PC-3 (cell line): Measurements from ENCODE around the gene LYRM4. TPM values are rescaled to one million over a fixed set of nuclear protein-coding genes. Genes with fewer than 3 reads are reported as not detected.

Experiments used
- ATAC-seq: fragments of 200-7000 bp; cut with Tn5 transposase; 2 replicates; pipeline ENCODE4 v1.9.1; 2020; ENCODE audit warnings: mild to moderate bottlenecking, moderate library complexity
- BruUV-seq: library from RNA; stranded (reverse); fragments of 400-500 nt; replicated peaks from 2 replicates; lab custom pipeline; 2021; lab: Mats Ljungman, UMichigan
- CTCF ChIA-PET: fragments of 300-600 bp; sonication (Branson Sonifier 250); formaldehyde crosslinking; loops from one replicate; lab custom pipeline; 2022; ENCODE audit warnings: antibody characterized with exemption; lab: Charles Lee
- POLR2A ChIA-PET: fragments of 300-600 bp; sonication (Branson Sonifier 250); formaldehyde crosslinking; loops from one replicate; lab custom pipeline; 2022; ENCODE audit warnings: antibody characterized with exemption; ENCODE audit not compliant: unreplicated experiment; lab: Charles Lee
- DNase-seq: peaks from one replicate; pipeline ENCODE4 v3.0.0-alpha.2; 2015
- H2AFZ ChIP-seq: fragments of 300-600 bp; sonication (generic); 2 replicates; pipeline ENCODE4 v1.6.0; 2016; ENCODE audit warnings: antibody characterized with exemption, low read length
- H3F3A ChIP-seq: fragments of 300-600 bp; sonication (generic); one replicate; pipeline ENCODE4 v1.6.0; 2017; ENCODE audit warnings: antibody characterized with exemption, low read length, control low read depth, mild to moderate bottlenecking; ENCODE audit not compliant: unreplicated experiment
- H3K27ac ChIP-seq: fragments of 300-600 bp; sonication (generic); 2 replicates; pipeline ENCODE4 v1.5.1; 2016; ENCODE audit warnings: mild to moderate bottlenecking, low read length
- H3K27me3 ChIP-seq: fragments of 300-600 bp; sonication (generic); 2 replicates; pipeline ENCODE4 v1.6.1; 2016; ENCODE audit warnings: low read length, mixed read lengths
- H3K36me3 ChIP-seq: fragments of 300-600 bp; sonication (generic); 2 replicates; pipeline ENCODE4 v1.6.1; 2016; ENCODE audit warnings: low read depth, mixed run types, low read length, mixed read lengths
- H3K4me1 ChIP-seq: fragments of 300-600 bp; sonication (generic); 2 replicates; pipeline ENCODE4 v1.5.1; 2016; ENCODE audit warnings: low read length; ENCODE audit not compliant: insufficient read depth
- H3K4me2 ChIP-seq: fragments of 300-600 bp; sonication (generic); 2 replicates; pipeline ENCODE4 v1.6.0; 2016; ENCODE audit warnings: low read length
- H3K4me3 ChIP-seq: fragments of 300-600 bp; sonication (generic); 2 replicates; pipeline ENCODE4 v1.5.1; 2016; ENCODE audit warnings: mild to moderate bottlenecking, low read length, mixed read lengths
- H3K79me2 ChIP-seq: fragments of 300-600 bp; sonication (generic); 2 replicates; pipeline ENCODE4 v1.6.1; 2017; ENCODE audit warnings: low read length, mixed read lengths
- H3K9ac ChIP-seq: fragments of 300-600 bp; sonication (generic); 2 replicates; pipeline ENCODE4 v1.6.0; 2016; ENCODE audit warnings: mild to moderate bottlenecking, low read length
- H3K9me2 ChIP-seq: fragments of 300-600 bp; sonication (generic); replicated peaks from 2 replicates; pipeline ENCODE4 v1.6.1; 2016; ENCODE audit warnings: mixed run types, low read length, mixed read lengths
- H3K9me3 ChIP-seq: fragments of 300-600 bp; sonication (generic); 2 replicates; pipeline ENCODE4 v1.6.1; 2016; ENCODE audit warnings: low read length, mixed read lengths
- H4K20me1 ChIP-seq: fragments of 300-600 bp; sonication (generic); 2 replicates; pipeline ENCODE4 v1.6.1; 2016; ENCODE audit warnings: low read length, mixed read lengths
- CTCF ChIP-seq: fragments of 300-600 bp; sonication (generic); conservative IDR thresholded peaks from 2 replicates; pipeline ENCODE4 v1.5.1; 2017; ENCODE audit warnings: antibody characterized with exemption, low read depth, mild to moderate bottlenecking, low read length
- EZH2 ChIP-seq: fragments of 300-600 bp; sonication (generic); IDR thresholded peaks from one replicate; pipeline ENCODE4 v1.6.1; 2017; ENCODE audit warnings: antibody characterized with exemption, mild to moderate bottlenecking, low read length; ENCODE audit not compliant: unreplicated experiment
- EZH2phosphoT487 ChIP-seq: fragments of 300-600 bp; sonication (generic); IDR thresholded peaks from 2 replicates; pipeline ENCODE4 v1.6.1; 2018; ENCODE audit warnings: mild to moderate bottlenecking, antibody characterized with exemption, low read length, borderline replicate concordance
- intact Hi-C: fragments of 100-400 bp; cut with micrococcal nuclease; formaldehyde crosslinking; loops from 2 replicates; pipeline ENCODE4 v1.9.0; 2023
- total RNA-seq: library from RNA; depleted of rRNA; stranded (reverse); fragments of >200 nt; gene quantifications from 2 replicates; pipeline ENCODE4 v1.2.3, GENCODE V29; 2014

LYRM4 gene
- total RNA-seq, 1 experiment from 2014 or later = 27.7 TPM

DNA sequence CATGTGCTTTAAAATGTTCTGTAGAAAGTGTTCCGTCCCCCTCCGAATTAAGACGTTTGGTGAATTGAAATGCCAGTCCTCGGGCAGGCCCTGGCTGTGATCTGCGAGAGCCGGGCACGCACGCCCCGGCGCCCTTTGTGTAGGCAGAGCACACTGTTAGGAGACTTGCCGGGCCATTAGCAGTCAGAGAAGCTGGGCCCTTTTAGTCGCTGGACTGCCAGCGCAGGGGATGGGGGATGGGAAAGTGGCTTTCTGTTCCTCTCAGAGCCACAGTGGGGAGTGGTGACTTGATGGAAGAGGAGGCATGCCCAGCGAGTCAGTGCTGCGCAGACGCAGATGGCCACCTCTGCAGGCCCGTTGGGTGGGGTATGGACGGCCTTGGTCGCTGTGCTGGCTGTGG lies 173.4 kb downstream of the LYRM4 start:
- POLR2A ChIA-PET = no interaction called here
- no peaks in the 10 kb centered on the region for H3K27me3 ChIP-seq
- intact Hi-C loops = no loop called here
- no TSS peak for BruUV-seq
- no peaks in the 10 kb centered on the region for H3K79me2 ChIP-seq
- no peaks in the 10 kb centered on the region for H4K20me1 ChIP-seq
- no peak overlapping the region for H3K4me3 ChIP-seq
- no peak overlapping the region for H3K9ac ChIP-seq
- CTCF ChIA-PET = no interaction called here
- H3F3A ChIP-seq = no peaks in the 10 kb centered on the region
- H3K9me3 ChIP-seq = no peaks in the 10 kb centered on the region
- DNase-seq (no peak), ATAC-seq (no peak)
- no peak overlapping the region for H3K27ac ChIP-seq
- no peaks in the 10 kb centered on the region for H3K9me2 ChIP-seq
- H3K4me1 ChIP-seq = peaks cover 20% of the 10 kb centered on the region
- no peaks in the 10 kb centered on the region for H3K36me3 ChIP-seq
- TF ChIP-seq EZH2phosphoT487 = no peak
- no peak for TF ChIP-seq CTCF
- TF ChIP-seq EZH2 = no peak
- no peak overlapping the region for H2AFZ ChIP-seq
- H3K4me2 ChIP-seq = no peak overlapping the region

DNA sequence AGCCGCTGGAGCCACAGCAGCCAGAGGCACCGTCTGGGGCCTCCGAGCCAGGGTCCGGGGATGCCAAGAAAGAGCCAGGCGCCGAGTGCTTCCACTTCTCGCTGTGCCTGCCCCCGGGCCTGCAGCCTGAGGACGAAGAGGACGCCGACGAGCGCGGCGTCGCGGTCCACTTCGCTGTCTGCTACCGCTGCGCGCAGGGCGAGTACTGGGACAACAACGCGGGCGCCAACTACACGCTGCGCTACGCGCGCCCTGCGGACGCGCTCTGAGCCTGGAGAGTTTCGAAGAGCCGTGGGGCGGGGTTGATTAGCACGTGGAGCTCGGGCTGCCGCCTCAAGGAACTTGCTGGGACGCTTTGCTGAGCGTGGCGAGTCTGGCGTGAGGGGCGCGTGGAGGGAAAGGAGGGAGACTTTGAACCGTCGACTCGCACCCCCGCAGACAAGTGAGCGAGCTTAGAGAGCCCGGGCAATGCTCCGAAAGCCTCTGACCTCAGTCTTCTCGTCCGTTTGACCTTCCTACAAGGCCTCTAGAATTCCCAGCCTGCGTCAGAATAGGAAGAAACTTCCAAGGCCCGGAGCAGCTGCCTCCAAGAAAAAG lies 174.4 kb downstream of the LYRM4 start:
- no peak overlapping the region for H2AFZ ChIP-seq
- no peak for ATAC-seq
- TF ChIP-seq EZH2phosphoT487 = no peak
- no peak for TF ChIP-seq CTCF
- no peak for TF ChIP-seq EZH2
- no peaks in the 10 kb centered on the region for H4K20me1 ChIP-seq
- H3K27me3 ChIP-seq = no peaks in the 10 kb centered on the region
- peaks cover 30% of the 10 kb centered on the region for H3K4me1 ChIP-seq
- no peak overlapping the region for H3K9ac ChIP-seq
- ChIA-PET CTCF (no interaction called here), POLR2A (no interaction called here)
- no peak for DNase-seq
- no peaks in the 10 kb centered on the region for H3K9me3 ChIP-seq
- no peak overlapping the region for H3K27ac ChIP-seq
- H3K4me3 ChIP-seq = peak overlapping the region; percentile 78
- BruUV-seq = no TSS peak
- no peaks in the 10 kb centered on the region for H3F3A ChIP-seq
- intact Hi-C loops = no loop called here
- no peaks in the 10 kb centered on the region for H3K36me3 ChIP-seq
- no peaks in the 10 kb centered on the region for H3K79me2 ChIP-seq
- H3K9me2 ChIP-seq = no peaks in the 10 kb centered on the region
- H3K4me2 ChIP-seq = peak overlapping the region; percentile 95

- Histone ChIP-seq H3K9me2 (no peaks in the 10 kb centered on the region), H3K9me3 (no peaks in the 10 kb centered on the region), H3K4me2 (peak overlapping the region; percentile 95), H3K27me3 (no peaks in the 10 kb centered on the region), H3K4me1 (peaks cover 35% of the 10 kb centered on the region), H3F3A (no peaks in the 10 kb centered on the region), H3K4me3 (peak overlapping the region; percentile 78), H3K27ac (no peak overlapping the region), H3K79me2 (no peaks in the 10 kb centered on the region), H4K20me1 (no peaks in the 10 kb centered on the region), H3K36me3 (no peaks in the 10 kb centered on the region), H3K9ac (peak overlapping the region; percentile 44), H2AFZ (peak overlapping the region; percentile 98)
- peak; percentile 27 for ATAC-seq
- peak; percentile 42 for DNase-seq
- no peak for TF ChIP-seq CTCF
- no peak for TF ChIP-seq EZH2
- no peak for TF ChIP-seq EZH2phosphoT487
- ChIA-PET POLR2A (no interaction called here), CTCF (no interaction called here)
- BruUV-seq = no TSS peak
- intact Hi-C loops = no loop called here
These were observed 175.0 kb downstream of the LYRM4 start for GRCh38 chr6:5085648-5086293.
